Endodermal cell (in vitro differentiated cells): ENCODE measurements around the gene C14orf180. TPM values are rescaled to one million over a fixed set of nuclear protein-coding genes. Genes with fewer than 3 reads are reported as not detected.

Source experiments
- DNase-seq: peaks from one replicate; pipeline ENCODE4 v3.0.0-alpha.2; 2017
- H3K27ac ChIP-seq: 2 replicates; pipeline ENCODE4 v1.5.1; 2013; ENCODE audit warnings: mild to moderate bottlenecking, low read depth, low read length, moderate library complexity
- H3K27me3 ChIP-seq: 2 replicates; pipeline ENCODE4 v1.6.1; 2013; ENCODE audit warnings: mild to moderate bottlenecking, low read length, moderate library complexity; ENCODE audit not compliant: insufficient read depth, control insufficient read depth, poor library complexity, severe bottlenecking
- H3K36me3 ChIP-seq: 2 replicates; pipeline ENCODE4 v1.7.0; 2013; ENCODE audit warnings: mild to moderate bottlenecking, low read length, moderate library complexity; ENCODE audit not compliant: control insufficient read depth, insufficient read depth
- H3K4me1 ChIP-seq: one replicate; pipeline ENCODE4 v1.7.0; 2013; ENCODE audit warnings: low read length; ENCODE audit not compliant: control insufficient read depth, insufficient read depth
- H3K4me3 ChIP-seq: 2 replicates; pipeline ENCODE4 v1.5.1; 2013; ENCODE audit warnings: mild to moderate bottlenecking, low read length, moderate library complexity
- H3K9ac ChIP-seq: 2 replicates; pipeline ENCODE4 v1.6.1; 2013; ENCODE audit warnings: mild to moderate bottlenecking, low read length, moderate library complexity; ENCODE audit not compliant: poor library complexity, severe bottlenecking; ENCODE audit errors: extremely low read depth
- H3K9me3 ChIP-seq: 2 replicates; pipeline ENCODE4 v1.6.1; 2013; ENCODE audit warnings: mild to moderate bottlenecking, low read length, moderate library complexity; ENCODE audit not compliant: control insufficient read depth
- H3K27ac Mint-ChIP-seq: 2 replicates; pipeline ENCODE4 v1.8.0; 2020; ENCODE audit warnings: mixed read lengths
- H3K27me3 Mint-ChIP-seq: 2 replicates; pipeline ENCODE4 v1.8.0; 2021; ENCODE audit warnings: mild to moderate bottlenecking, mixed read lengths; ENCODE audit not compliant: insufficient read depth
- H3K36me3 Mint-ChIP-seq: 2 replicates; pipeline ENCODE4 v1.8.0; 2020; ENCODE audit warnings: low read depth, mixed read lengths
- H3K4me1 Mint-ChIP-seq: 2 replicates; pipeline ENCODE4 v1.8.0; 2020; ENCODE audit warnings: mixed read lengths
- H3K4me3 Mint-ChIP-seq: 2 replicates; pipeline ENCODE4 v1.8.0; 2020; ENCODE audit warnings: mild to moderate bottlenecking, moderate library complexity, mixed read lengths
- H3K9me3 Mint-ChIP-seq: 2 replicates; pipeline ENCODE4 v1.8.0; 2020; ENCODE audit warnings: mild to moderate bottlenecking, mixed read lengths
- WGBS, 2 experiments: methylation state at CpG; one replicate each; pipeline versions ENCODE4 v1.1.5 to v1.1.7; 2013; ENCODE audit warnings: missing lambda C conversion rate in 2 of 2, mixed read lengths in 1 of 2; ENCODE audit not compliant: insufficient coverage in 1 of 2, insufficient read length in 1 of 2; 5-methylcytosine and 5-hydroxymethylcytosine counted together
- total RNA-seq, 2 donors: library from RNA; stranded (reverse); fragmentation: NEBNext Ultra II Directional in 1 of 2; extraction: Animal tissue kit (Norgen Biotek cat#: 25700) in 1 of 2; gene quantifications; 2 replicates in 1 of 2; 3 replicates in 1 of 2; pipeline ENCODE4 v1.2.1, GENCODE V29; 2021
- TF ChIP-seq, protein P1 (sequence below): fragments of 200-600 bp; sonication (generic); conservative IDR thresholded peaks from 2 replicates; pipeline ENCODE4 v1.5.0; 2021; ENCODE audit warnings: antibody characterized with exemption, mild to moderate bottlenecking

C14orf180 gene
- total RNA-seq, 2 donors from 2014 or later: not detected

DNA sequence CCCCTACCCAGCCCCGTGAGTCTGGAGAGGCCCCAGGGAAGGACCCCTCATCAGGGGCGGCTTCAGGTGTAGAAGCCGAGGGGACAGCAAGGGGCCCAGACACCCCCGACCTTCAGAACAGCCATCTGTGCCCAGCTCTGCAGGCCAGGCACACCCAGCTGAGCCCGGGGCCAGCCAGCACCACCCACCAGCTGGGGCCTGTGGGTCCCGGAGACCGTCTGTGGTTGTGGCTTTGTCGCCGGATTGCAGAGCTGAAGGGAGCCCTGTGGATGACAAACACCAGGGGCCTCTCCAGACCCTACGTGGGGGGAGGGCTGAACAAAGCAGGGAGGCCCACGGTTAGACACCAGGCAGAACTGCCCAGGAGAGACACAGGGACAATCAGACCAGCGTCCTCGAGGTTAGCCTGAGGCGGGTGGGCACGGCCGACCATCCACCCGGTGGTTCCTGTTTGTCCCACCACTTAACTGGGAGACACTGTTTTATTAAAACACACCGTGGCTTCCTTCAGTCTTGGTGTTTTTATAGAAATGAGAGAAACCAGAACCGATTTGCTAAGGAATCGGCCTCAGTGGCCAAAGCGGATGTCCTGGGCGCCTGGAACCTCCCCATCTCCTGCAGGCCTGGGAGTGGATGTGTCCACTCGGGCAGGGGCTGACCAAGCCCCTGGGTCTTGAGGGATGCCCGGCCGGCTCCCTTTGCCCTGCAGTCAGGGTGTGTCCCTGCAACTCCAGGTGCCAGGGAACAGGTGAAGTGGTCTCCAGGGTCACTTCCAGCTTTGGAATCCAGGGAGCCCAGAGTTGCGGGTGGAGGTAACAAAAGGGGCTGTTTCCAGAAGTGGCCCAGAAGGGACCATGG lies 10.0 kb downstream of the C14orf180 start:
- Mint-ChIP-seq H3K4me1 (no peaks in the 10 kb centered on the region), H3K9me3 (no peaks in the 10 kb centered on the region), H3K36me3 (no peaks in the 10 kb centered on the region), H3K27me3 (no peaks in the 10 kb centered on the region), H3K27ac (no peak overlapping the region), H3K4me3 (no peak overlapping the region)
- no peaks in the 10 kb centered on the region for H3K27me3 ChIP-seq
- H3K9ac ChIP-seq: no peak overlapping the region
- H3K4me1 ChIP-seq: no peaks in the 10 kb centered on the region
- TF ChIP-seq, protein P1, sequence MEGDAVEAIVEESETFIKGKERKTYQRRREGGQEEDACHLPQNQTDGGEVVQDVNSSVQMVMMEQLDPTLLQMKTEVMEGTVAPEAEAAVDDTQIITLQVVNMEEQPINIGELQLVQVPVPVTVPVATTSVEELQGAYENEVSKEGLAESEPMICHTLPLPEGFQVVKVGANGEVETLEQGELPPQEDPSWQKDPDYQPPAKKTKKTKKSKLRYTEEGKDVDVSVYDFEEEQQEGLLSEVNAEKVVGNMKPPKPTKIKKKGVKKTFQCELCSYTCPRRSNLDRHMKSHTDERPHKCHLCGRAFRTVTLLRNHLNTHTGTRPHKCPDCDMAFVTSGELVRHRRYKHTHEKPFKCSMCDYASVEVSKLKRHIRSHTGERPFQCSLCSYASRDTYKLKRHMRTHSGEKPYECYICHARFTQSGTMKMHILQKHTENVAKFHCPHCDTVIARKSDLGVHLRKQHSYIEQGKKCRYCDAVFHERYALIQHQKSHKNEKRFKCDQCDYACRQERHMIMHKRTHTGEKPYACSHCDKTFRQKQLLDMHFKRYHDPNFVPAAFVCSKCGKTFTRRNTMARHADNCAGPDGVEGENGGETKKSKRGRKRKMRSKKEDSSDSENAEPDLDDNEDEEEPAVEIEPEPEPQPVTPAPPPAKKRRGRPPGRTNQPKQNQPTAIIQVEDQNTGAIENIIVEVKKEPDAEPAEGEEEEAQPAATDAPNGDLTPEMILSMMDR: no peak
- 89 to 92% methylated on average over 16 to 26 of the region's 26 CpGs for WGBS, 2 experiments
- DNase-seq: no peak
- H3K9me3 ChIP-seq: no peaks in the 10 kb centered on the region
- no peak overlapping the region for H3K27ac ChIP-seq
- no peak overlapping the region for H3K4me3 ChIP-seq
- no peaks in the 10 kb centered on the region for H3K36me3 ChIP-seq

DNA sequence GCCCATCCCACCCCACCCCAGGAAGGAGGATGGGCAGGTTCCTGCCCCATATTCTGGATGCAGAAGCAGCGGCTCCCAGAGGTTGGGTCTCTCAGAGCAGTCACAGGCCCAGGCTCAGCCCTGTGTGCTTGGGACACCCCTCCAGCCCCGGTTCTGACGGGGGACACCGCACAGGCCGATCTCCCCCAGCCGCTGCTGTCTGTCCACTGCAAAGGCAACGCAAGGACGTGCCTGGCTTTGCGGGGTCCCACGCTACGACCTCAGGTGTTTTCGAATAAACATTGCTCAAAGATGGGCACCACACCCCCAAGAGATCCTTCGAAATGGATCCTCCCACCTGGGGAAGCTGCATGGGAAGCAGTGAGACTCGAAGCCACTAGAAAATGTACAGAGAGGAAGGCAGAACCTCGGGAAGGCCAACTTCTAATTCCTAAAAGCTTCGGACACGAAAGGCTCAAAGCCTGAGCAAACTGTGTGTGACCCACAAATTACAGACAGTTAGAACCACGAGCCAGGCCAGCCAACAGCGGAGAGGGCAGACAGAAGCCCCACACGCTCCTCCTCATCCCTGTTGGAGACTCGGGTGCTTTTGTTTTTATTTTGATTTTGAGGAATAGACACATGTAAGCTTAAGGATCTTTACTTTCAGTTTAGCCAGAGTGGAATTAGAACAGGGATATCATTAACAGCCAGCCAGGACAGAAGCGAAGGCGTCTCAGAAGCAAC lies 10.8 kb downstream of the C14orf180 start:
- H3K27ac ChIP-seq: no peak overlapping the region
- no peaks in the 10 kb centered on the region for H3K4me1 ChIP-seq
- no peak overlapping the region for H3K9ac ChIP-seq
- no peaks in the 10 kb centered on the region for H3K36me3 ChIP-seq
- DNase-seq: no peak
- no peaks in the 10 kb centered on the region for H3K9me3 Mint-ChIP-seq
- no peaks in the 10 kb centered on the region for H3K27me3 Mint-ChIP-seq
- H3K9me3 ChIP-seq: no peaks in the 10 kb centered on the region
- no peaks in the 10 kb centered on the region for H3K27me3 ChIP-seq
- no peak overlapping the region for H3K4me3 Mint-ChIP-seq
- H3K27ac Mint-ChIP-seq: no peak overlapping the region
- 90 to 91% methylated on average over 15 to 23 of the region's 23 CpGs for WGBS, 2 experiments
- no peaks in the 10 kb centered on the region for H3K4me1 Mint-ChIP-seq
- H3K4me3 ChIP-seq: no peak overlapping the region
- TF ChIP-seq, protein P1: no peak
- no peaks in the 10 kb centered on the region for H3K36me3 Mint-ChIP-seq

DNA sequence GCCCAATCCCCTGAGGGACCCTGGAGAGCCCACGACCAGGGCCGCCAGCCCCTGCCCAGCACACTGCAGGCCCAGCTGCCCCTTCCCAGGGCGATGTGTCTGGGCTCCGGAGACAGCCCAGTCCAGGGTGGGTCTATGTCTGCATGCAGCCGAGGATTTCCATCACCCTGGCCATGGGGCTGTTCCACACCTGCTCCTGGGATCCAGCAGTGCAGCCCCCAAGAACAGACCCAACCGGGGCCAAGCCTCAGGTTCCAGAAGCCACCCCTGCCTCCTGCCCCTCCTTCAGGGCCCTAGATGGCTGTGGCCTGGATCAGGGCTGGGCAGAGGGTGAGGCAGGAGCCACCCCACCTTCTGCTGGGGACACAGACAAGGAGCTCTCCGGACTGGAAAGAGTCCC lies 11.5 kb downstream of the C14orf180 start:
- no peak overlapping the region for H3K4me3 Mint-ChIP-seq
- H3K27me3 ChIP-seq: no peaks in the 10 kb centered on the region
- no peak overlapping the region for H3K27ac ChIP-seq
- DNase-seq: no peak
- H3K27ac Mint-ChIP-seq: no peak overlapping the region
- no peaks in the 10 kb centered on the region for H3K36me3 Mint-ChIP-seq
- no peaks in the 10 kb centered on the region for H3K4me1 ChIP-seq
- no peak overlapping the region for H3K9ac ChIP-seq
- H3K4me3 ChIP-seq: no peak overlapping the region
- TF ChIP-seq, protein P1: no peak
- no peaks in the 10 kb centered on the region for H3K27me3 Mint-ChIP-seq
- H3K36me3 ChIP-seq: no peaks in the 10 kb centered on the region
- H3K9me3 ChIP-seq: no peaks in the 10 kb centered on the region
- 82 to 86% methylated on average over 2 to 7 of the region's 7 CpGs for WGBS, 2 experiments
- H3K4me1 Mint-ChIP-seq: no peaks in the 10 kb centered on the region
- no peaks in the 10 kb centered on the region for H3K9me3 Mint-ChIP-seq
